HFF-Myc (cell line): ENCODE data around the gene PDE10A.

Source experiments
- DNase-seq: peaks from one replicate; pipeline ENCODE4 v3.0.0-alpha.2; 2011; ENCODE audit warnings: low read depth; ENCODE audit errors: extremely low read depth
- H3K4me3 ChIP-seq: replicated peaks from 2 replicates; pipeline ENCODE4 v1.5.1; 2011; ENCODE audit warnings: low read depth, mild to moderate bottlenecking, control low read depth, low read length
- TF ChIP-seq, protein P1 (sequence below): IDR thresholded peaks from 2 replicates; pipeline ENCODE4 v1.5.1; 2012; ENCODE audit warnings: mild to moderate bottlenecking, low read depth, low read length, control low read depth; ENCODE audit errors: missing control alignments

The PDE10A gene

DNA sequence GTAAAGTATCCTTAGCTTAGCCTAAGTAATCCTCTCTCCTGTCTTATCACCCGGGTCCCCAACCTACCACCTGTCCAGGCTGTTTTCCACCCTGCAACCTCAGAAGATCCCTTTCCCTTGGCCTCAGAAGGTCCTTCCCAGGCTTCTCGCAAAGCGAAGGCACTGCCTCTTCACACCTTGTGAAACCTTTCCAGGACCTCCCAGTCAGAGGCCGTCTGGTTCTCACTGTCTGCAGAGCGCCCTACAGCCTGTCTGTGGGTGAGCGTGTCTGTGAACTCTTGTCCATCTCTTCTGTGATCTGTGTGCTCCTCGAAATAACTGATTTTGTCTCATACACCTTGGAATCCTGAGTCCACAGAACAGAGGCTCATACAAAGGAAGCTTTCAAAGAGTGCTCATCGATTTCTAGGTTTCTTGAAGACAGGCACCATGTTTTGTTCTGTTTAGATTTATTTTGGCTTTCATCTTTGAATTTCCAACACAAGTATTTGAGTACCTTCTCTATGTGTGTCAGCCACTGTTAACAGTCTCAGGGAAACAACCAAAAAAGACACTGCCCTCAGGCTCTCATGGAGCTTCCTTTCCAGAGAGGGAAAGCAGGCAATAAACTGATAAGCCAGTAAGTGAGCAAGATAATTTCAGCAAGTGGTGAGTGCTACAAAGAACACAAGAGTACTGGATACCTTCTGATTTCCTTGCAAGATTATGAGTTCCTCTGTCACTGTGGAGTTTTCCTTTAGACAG is 6.3 kb downstream of the PDE10A start:
- no peak overlapping the region for H3K4me3 ChIP-seq
- no peak for DNase-seq
- TF ChIP-seq, protein P1, sequence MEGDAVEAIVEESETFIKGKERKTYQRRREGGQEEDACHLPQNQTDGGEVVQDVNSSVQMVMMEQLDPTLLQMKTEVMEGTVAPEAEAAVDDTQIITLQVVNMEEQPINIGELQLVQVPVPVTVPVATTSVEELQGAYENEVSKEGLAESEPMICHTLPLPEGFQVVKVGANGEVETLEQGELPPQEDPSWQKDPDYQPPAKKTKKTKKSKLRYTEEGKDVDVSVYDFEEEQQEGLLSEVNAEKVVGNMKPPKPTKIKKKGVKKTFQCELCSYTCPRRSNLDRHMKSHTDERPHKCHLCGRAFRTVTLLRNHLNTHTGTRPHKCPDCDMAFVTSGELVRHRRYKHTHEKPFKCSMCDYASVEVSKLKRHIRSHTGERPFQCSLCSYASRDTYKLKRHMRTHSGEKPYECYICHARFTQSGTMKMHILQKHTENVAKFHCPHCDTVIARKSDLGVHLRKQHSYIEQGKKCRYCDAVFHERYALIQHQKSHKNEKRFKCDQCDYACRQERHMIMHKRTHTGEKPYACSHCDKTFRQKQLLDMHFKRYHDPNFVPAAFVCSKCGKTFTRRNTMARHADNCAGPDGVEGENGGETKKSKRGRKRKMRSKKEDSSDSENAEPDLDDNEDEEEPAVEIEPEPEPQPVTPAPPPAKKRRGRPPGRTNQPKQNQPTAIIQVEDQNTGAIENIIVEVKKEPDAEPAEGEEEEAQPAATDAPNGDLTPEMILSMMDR, result no peak

DNA sequence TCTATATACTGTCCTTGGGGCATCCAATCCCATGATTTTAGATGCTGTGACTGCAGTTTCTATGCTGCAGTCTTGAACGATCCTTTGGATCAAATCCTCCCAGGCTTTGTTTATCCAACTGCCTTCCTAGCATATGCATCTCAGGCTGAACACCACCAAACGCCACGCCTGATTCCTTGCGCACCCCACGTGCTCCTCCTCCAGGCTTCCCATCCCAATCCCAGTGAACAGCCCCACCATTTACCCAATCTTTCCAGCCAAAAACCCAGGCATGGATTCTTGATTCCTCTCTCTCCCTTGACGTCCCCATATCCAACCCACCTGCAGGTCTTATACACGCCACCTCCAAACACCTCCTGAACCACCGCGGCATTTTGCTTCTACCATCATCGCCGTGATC is 7.8 kb downstream of the PDE10A start:
- no peak overlapping the region for H3K4me3 ChIP-seq
- TF ChIP-seq, protein P1, result no peak
- no peak for DNase-seq

DNA sequence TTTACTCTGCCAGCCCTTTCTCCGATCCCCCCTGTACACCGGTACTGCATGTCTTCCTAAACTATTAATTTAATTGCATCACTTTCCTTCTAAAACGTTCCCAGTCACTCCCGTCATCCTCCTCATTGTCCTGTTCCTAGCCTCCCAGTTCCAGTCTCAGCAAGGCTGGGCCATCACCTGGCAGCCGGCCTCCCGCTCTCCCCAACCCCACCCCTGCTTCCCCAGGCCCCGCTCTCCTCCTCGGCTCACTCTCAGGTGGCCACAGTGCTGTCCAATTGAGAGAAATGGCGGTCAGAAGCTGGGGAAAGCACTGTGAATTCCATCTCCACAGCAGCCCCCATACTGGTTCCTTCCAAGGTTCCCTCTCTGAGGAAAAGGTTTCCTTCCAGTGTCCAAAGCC is 8.9 kb downstream of the PDE10A start:
- TF ChIP-seq, protein P1, result no peak
- no peak for DNase-seq
- no peak overlapping the region for H3K4me3 ChIP-seq

DNA sequence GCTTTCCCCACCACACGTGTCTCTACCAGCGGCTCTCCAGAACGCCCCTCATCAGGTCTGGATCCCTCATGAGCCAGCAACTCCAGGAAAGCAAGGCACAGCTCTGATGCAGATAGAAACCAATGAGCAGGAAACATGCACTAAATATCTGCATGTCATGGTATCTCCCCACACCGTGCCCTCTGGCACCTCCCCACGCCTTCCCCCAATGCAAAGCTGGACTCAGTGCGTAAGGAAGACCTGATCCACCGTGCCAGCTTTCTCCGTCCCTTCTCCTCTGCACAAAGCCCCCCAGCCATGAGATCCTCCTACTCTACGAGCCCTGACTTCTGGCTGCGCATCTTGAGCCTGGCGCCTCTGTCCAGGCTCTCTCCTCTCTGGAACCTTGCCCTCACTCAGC is 9.4 kb downstream of the PDE10A start:
- DNase-seq, result no peak
- TF ChIP-seq, protein P1, result no peak
- no peak overlapping the region for H3K4me3 ChIP-seq

DNA sequence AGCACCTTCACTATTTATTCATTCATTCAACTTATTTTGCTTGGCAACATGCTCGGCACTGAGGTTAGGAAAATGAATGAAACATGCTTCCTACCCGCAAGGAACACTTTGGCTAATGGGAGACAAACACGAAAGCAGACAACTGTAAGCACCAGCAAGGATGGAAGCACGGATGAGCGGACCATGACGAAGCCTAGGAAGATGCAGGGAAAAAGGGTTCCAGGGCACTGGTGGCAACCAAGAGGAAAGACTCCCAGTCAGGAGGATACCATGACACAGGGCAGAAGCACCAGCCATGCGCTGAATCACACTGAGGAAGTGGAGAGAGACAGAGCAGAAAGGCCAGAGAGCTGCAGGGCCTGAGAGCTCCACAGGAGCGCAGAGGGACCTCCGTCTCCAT is 9.8 kb downstream of the PDE10A start:
- DNase-seq, result no peak
- TF ChIP-seq, protein P1, result no peak
- H3K4me3 ChIP-seq, result no peak overlapping the region

DNA sequence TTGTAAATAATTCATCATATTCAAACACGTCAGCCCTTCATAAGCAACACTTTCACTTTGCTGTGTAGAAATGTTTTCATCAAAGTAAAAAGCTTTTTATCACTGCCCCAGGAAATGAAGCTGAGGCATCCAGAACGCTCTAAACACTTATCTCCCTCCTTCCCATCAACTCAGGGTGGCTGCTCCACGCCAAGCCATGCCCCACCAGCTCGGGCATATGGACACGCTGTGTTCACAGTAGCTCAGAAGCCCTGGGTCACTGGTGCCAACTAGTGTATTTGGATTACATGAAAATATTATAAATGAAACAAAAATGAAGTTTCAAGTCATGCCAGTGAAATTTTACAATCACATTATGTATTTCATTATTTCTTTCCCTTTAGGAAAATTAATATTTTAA is 10.3 kb downstream of the PDE10A start:
- TF ChIP-seq, protein P1, result no peak
- no peak overlapping the region for H3K4me3 ChIP-seq

More for the DNA sequence above, 10.3 kb downstream of the PDE10A start:
- DNase-seq, result no peak
